Ascending aorta (tissue), 2 donors: Measurements from ENCODE around the gene ADA. TPM values are rescaled to one million over a fixed set of nuclear protein-coding genes. Genes with fewer than 3 reads are reported as not detected.
A peak's percentile ranks its signal among the peaks of the same experiment; 100 is the strongest.
"Not testable (repeated sequence)": the region's sequence is repeated elsewhere in the genome, so short reads cannot be mapped to it uniquely, and the experiment has no call there.

ENCODE experiments used
- DNase-seq, 2 donors: peaks; one replicate each; pipeline ENCODE4 v3.0.0-alpha.2; 2019; ENCODE audit warnings: low spot score in 2 of 2
- H3K27ac ChIP-seq, 2 donors: fragments of 200-600 bp; sonication (generic); one replicate each; pipeline ENCODE4 v1.5.1; 2016 to 2017; ENCODE audit warnings: mild to moderate bottlenecking in 1 of 2
- H3K27me3 ChIP-seq: fragments of 200-600 bp; sonication (generic); one replicate; pipeline ENCODE4 v1.5.1; 2017
- H3K36me3 ChIP-seq, 2 donors: fragments of 200-600 bp; sonication (generic); one replicate each; pipeline ENCODE4 v1.5.1; 2016
- H3K4me1 ChIP-seq, 2 donors: fragments of 200-600 bp; sonication (generic); one replicate each; pipeline ENCODE4 v1.5.1; 2016 to 2017; ENCODE audit warnings: mild to moderate bottlenecking in 1 of 2
- H3K4me3 ChIP-seq, 2 donors: fragments of 200-600 bp; sonication (generic); one replicate each; pipeline ENCODE4 v1.5.1; 2016 to 2017; ENCODE audit warnings: mild to moderate bottlenecking in 1 of 2
- H3K9me3 ChIP-seq, 2 donors: fragments of 200-600 bp; sonication (generic); one replicate each; pipeline ENCODE4 v1.5.1; 2016
- intact Hi-C: fragments of 100-400 bp; cut with DNase I; formaldehyde crosslinking; loops from one replicate; pipeline ENCODE4 v1.15.1; 2023
- total RNA-seq: library from RNA; depleted of rRNA; stranded (reverse); fragments of >200 nt; gene quantifications from one replicate; pipeline ENCODE4 v1.1.0, GENCODE V29; 2016
- TF ChIP-seq, protein P1 (sequence below), 3 experiments: fragments of 200-600 bp in 2 of 3; fragments of 450-650 bp in 1 of 3; sonication (generic) in 2 of 3; IDR thresholded peaks; one replicate each; pipeline ENCODE4 v1.5.1; 2016 to 2019; ENCODE audit warnings: antibody characterized with exemption in 3 of 3, mild to moderate bottlenecking in 1 of 3, moderate library complexity in 1 of 3

The ADA gene
- 0.75 TPM for total RNA-seq

DNA sequence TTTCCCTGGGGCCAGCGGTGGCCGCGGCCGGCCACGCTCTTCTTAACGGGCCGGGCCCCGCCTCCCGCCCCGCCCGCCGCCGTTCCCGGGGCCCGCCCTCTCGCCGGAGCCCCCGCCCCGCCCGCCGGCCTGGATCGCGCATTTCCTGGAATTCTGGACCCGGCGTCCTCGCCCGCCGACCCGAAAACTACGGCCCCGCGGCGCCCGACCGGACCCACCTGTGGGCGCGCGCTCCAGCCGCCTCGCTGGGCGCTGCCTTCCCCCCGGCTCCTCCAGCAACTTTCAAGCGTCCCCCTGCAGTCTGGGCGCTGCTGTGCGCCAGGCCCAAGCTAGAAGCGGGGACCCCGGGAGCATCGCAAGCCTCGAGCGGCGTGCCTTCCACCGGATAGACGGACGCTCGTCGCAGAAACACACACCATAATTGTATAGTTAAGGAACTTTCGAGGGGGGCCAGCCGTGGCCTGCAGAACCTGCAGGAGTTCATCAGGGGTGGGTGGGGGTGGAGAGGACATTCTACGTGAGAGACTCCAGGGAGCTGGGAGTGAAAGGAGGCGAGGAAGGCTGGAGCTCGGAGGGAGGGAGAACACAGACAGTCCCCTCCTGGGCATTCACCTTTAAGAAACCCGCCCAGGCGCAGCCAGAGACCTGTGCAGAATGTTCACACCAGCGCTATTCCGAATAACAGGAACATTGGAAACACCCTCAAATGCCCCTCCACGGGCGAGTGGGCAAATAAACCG is at the start of gene ADA:
ADA (minus strand) TSS at position 16 of the 740 bp plus-strand sequence. CDS start 92 bp downstream, outside the sequence.
- Histone ChIP-seq H3K27ac (peak within 1 kb of the TSS; percentile 58 to 73), H3K4me1 (peaks cover 2 to 6% of the 10 kb centered on the region in 2 donors), H3K27me3 (no peaks in the 10 kb centered on the region), H3K4me3 (peak within 1 kb of the TSS; percentile 84 to 96), H3K36me3 (no peaks in the 10 kb centered on the region), H3K9me3 (no peaks in the 10 kb centered on the region)
- intact Hi-C loops, result no loop called here
- DNase-seq, result peak in 1 of 2 donors; percentile 77
- TF ChIP-seq, protein P1, sequence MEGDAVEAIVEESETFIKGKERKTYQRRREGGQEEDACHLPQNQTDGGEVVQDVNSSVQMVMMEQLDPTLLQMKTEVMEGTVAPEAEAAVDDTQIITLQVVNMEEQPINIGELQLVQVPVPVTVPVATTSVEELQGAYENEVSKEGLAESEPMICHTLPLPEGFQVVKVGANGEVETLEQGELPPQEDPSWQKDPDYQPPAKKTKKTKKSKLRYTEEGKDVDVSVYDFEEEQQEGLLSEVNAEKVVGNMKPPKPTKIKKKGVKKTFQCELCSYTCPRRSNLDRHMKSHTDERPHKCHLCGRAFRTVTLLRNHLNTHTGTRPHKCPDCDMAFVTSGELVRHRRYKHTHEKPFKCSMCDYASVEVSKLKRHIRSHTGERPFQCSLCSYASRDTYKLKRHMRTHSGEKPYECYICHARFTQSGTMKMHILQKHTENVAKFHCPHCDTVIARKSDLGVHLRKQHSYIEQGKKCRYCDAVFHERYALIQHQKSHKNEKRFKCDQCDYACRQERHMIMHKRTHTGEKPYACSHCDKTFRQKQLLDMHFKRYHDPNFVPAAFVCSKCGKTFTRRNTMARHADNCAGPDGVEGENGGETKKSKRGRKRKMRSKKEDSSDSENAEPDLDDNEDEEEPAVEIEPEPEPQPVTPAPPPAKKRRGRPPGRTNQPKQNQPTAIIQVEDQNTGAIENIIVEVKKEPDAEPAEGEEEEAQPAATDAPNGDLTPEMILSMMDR (IDR thresholded peaks at IDR 0.05), result no peak

DNA sequence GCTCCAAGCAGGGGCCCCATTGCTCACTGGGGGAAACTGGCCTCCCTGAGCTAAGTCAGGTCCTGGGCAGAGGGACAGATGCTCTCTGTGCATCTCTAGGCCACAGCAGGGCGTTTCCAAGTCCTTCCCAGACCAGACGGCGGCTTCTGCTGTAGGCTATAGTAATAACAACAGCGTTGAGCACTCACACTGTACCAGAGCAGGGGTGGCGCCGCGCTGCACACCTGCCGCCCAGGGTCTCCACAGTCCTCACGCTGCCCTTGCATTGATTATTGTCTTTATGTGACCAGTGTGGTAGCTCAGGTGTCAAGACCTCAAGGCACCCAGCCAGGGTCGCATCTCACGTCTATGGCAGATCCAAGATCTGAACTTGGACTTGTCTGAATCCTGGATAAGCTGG is 48.8 kb upstream of the ADA start:
- intact Hi-C loops, result no loop called here
- DNase-seq, result no peak
- H3K4me3 ChIP-seq, result no peak overlapping the region
- H3K4me1 ChIP-seq, result peaks cover 8 to 47% of the 10 kb centered on the region in 2 donors
- TF ChIP-seq, protein P1 (IDR thresholded peaks at IDR 0.05), result no peak
- H3K27ac ChIP-seq, result peak overlapping the region; percentile 87 to 93
- H3K27me3 ChIP-seq, result no peaks in the 10 kb centered on the region
- H3K9me3 ChIP-seq, result no peaks in the 10 kb centered on the region
- H3K36me3 ChIP-seq, result no peaks in the 10 kb centered on the region

DNA sequence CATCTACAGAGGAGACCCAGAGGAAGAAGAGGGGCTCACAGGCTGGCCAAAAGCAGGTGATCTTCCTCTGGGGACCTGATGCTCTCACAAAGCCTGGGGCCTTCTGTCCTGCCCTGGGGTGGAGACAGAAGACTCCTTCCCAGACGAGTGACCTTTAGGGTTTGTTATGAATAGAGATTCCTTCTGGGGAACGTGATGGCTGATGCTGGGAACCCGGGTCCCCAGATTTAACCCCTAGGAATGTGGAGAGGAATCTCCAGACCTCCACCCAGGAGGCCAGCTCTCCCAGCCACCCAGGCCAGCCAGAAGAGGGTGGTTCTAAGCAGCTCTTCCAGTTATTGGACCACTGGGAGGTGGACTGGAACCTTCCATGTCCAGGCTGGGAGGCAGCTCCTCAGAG is 46.9 kb upstream of the ADA start:
- TF ChIP-seq, protein P1 (IDR thresholded peaks at IDR 0.05), result no peak
- H3K36me3 ChIP-seq, result no peaks in the 10 kb centered on the region
- peaks cover 10 to 61% of the 10 kb centered on the region in 2 donors for H3K4me1 ChIP-seq
- H3K27me3 ChIP-seq, result no peaks in the 10 kb centered on the region
- peak overlapping the region; percentile 21 to 46 for H3K27ac ChIP-seq
- no peak overlapping the region for H3K4me3 ChIP-seq
- intact Hi-C loops, result loop anchor here (10.0 kb wide), 1 partner anchor 514 kb away; the partner anchor contains the start of gene JPH2
- DNase-seq, result no peak
- H3K9me3 ChIP-seq, result no peaks in the 10 kb centered on the region

DNA sequence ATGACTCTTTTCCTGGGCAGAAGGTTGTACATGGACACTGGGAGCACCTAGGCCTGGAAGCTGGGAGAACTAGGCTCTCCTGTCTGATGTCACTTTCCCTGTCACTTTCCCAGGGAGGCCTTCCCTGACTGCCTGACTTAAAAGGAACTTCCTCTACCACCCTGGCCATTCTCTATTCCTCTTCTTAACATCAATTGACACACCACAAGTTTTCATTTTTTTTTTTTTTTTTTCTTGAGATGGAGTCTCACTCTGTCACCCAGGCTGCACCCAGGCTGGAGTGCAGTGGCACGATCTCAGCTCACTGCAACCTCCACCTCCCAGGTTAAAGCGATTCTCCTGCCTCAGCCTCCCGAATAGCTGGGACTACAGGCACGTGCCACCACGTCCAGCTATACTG is 45.5 kb upstream of the ADA start:
- intact Hi-C loops, result loop anchor here (10.0 kb wide), 1 partner anchor 512 kb away; the partner anchor contains the start of gene JPH2
- H3K36me3 ChIP-seq, H3K9me3 ChIP-seq, DNase-seq, H3K4me3 ChIP-seq, H3K27me3 ChIP-seq: not testable (repeated sequence)
- Histone ChIP-seq H3K27ac (peak overlapping the region; percentile 92 to 94), H3K4me1 (peaks cover 5 to 59% of the 10 kb centered on the region in 2 donors)

DNA sequence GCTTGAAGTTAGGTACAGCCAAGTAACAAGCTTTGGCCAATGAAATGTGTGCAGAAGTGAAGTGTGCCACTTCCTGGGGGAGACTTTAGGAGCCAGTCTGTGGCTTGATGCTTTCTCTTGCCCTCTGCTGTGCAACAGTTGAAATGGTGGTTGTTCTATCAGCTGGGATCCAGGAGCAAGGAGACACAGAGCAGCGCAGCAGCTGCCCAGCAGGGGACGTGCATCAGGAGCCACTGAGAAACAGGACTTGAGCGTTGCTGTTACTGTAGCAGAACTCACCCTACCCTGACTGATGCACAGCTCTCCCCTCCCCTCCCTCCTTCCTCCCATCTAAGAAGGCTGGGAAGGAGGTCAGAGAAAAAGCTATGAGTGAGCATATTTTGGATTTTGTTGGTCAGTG is 44.8 kb upstream of the ADA start:
- Histone ChIP-seq H3K9me3 (no peaks in the 10 kb centered on the region), H3K27ac (peak overlapping the region; percentile 92 to 94), H3K4me3 (no peak overlapping the region), H3K4me1 (peaks cover 10 to 57% of the 10 kb centered on the region in 2 donors), H3K36me3 (no peaks in the 10 kb centered on the region), H3K27me3 (no peaks in the 10 kb centered on the region)
- TF ChIP-seq, protein P1 (IDR thresholded peaks at IDR 0.05), result no peak
- DNase-seq, result no peak
- intact Hi-C loops, result loop anchor here (10.0 kb wide), 1 partner anchor 512 kb away; the partner anchor contains the start of gene JPH2

DNA sequence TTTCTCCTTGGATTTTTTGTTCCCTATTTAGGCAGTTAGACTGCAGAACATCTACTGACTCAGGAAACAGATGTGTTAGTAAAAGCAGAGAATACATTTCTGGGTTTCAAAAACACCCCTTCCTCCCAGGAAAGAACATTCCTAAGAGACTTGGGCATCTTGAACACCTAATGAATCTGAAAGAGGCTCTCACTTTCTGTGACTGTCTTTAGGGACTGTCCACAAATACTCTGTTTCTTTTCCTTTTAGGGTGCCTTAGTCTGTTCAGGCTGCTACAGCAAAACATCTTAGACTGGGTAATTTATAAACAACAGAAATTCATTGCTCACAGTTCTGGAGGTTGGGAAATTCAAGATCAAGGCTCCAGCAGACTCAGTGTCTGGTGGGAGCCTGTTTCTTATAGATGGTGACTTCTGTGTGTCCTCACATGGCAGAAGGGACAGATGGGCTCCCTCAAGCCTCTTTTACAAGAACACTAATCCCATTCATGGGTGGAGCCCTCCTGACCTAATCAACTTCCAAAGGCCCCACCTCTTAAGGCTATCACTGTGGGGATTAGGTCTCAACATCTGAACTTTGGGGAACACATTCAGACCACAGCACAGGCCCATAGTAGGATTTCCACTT is 44.3 kb upstream of the ADA start:
- H3K27me3 ChIP-seq, result no peaks in the 10 kb centered on the region
- H3K9me3 ChIP-seq, result no peaks in the 10 kb centered on the region
- no peaks in the 10 kb centered on the region for H3K36me3 ChIP-seq
- H3K4me1 ChIP-seq, result peaks cover 14 to 57% of the 10 kb centered on the region in 2 donors
- intact Hi-C loops, result loop anchor here (10.0 kb wide), 1 partner anchor 511 kb away; the partner anchor contains the start of gene JPH2
- peak overlapping the region; percentile 92 to 94 for H3K27ac ChIP-seq
- TF ChIP-seq, protein P1 (IDR thresholded peaks at IDR 0.05), result no peak
- no peak overlapping the region for H3K4me3 ChIP-seq
- no peak for DNase-seq
